ENCODE results near the gene ELAVL4.

DNA sequence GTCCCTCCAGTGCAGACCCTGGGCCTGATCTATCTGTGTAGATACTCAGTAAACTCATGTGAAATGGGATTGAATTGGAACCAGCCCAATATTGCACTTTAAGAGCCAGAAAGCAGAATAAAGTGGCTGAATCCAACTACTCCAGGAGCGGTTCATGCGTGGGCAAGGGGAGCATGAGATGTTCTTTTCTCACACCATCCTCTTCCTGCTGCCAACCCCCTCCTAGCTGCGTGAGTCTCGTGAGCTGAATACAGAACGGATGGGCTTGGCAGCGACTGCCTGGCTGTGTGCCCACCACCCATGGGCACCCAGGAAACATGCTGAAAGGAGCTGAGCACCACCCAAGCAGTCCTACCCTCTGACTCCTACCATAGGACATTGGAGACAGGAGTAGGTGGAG is 128.3 kb downstream of the ELAVL4 start:
- TF ChIP-seq CTCF (IDR thresholded peaks at IDR 0.05) (no peak), POLR2A (IDR thresholded peaks at IDR 0.05) (no peak)
